Activated B cell treated with CpG ODN at 0.5 μM for 24 hours (primary cell): ENCODE data around the gene KRIT1. TPM values are rescaled to one million over a fixed set of nuclear protein-coding genes. Genes with fewer than 3 reads are reported as not detected.

Experiments used
- ATAC-seq: fragments of 200-7000 bp; cut with Tn5 transposase; one replicate; pipeline ENCODE4 v1.10.0; 2021; ENCODE audit warnings: low read depth, mild to moderate bottlenecking, moderate library complexity
- CTCF ChIA-PET: fragments of 350-600 bp; sonication (Branson Sonifier 250); formaldehyde crosslinking; loops from one replicate; lab custom pipeline; 2021; ENCODE audit warnings: antibody characterized with exemption; lab: Charles Lee
- POLR2A ChIA-PET: fragments of 350-600 bp; sonication (Branson Sonifier 250); formaldehyde crosslinking; loops from one replicate; lab custom pipeline; 2021; ENCODE audit warnings: antibody characterized with exemption; lab: Charles Lee
- DNase-seq: peaks from one replicate; pipeline ENCODE4 v3.0.0; 2022
- H3K27ac Mint-ChIP-seq: one replicate; pipeline ENCODE4 v1.8.0; 2020; ENCODE audit warnings: mixed read lengths
- H3K27me3 Mint-ChIP-seq: one replicate; pipeline ENCODE4 v1.8.0; 2021; ENCODE audit warnings: mixed read lengths
- H3K36me3 Mint-ChIP-seq: one replicate; pipeline ENCODE4 v1.8.0; 2021; ENCODE audit warnings: low read depth, mixed read lengths
- H3K4me1 Mint-ChIP-seq: one replicate; pipeline ENCODE4 v1.8.0; 2021; ENCODE audit warnings: mixed read lengths
- H3K4me3 Mint-ChIP-seq: one replicate; pipeline ENCODE4 v1.8.0; 2020; ENCODE audit warnings: mild to moderate bottlenecking, mixed read lengths
- H3K9me3 Mint-ChIP-seq: one replicate; pipeline ENCODE4 v1.8.0; 2020; ENCODE audit warnings: mixed read lengths
- intact Hi-C: fragments of 100-400 bp; cut with micrococcal nuclease; formaldehyde crosslinking; loops from one replicate; pipeline ENCODE4 v1.15.1; 2024
- total RNA-seq: library from RNA; stranded (reverse); gene quantifications from 2 replicates; pipeline ENCODE4 v1.2.3, GENCODE V29; 2022
- TF ChIP-seq, protein P1 (sequence below): fragments of 200-600 bp; IDR thresholded peaks from one replicate; pipeline ENCODE4 v1.8.0; 2022; ENCODE audit warnings: antibody characterized with exemption, mild to moderate bottlenecking

KRIT1 gene
- total RNA-seq, 1 donor from 2014 or later: 61.1 TPM

DNA sequence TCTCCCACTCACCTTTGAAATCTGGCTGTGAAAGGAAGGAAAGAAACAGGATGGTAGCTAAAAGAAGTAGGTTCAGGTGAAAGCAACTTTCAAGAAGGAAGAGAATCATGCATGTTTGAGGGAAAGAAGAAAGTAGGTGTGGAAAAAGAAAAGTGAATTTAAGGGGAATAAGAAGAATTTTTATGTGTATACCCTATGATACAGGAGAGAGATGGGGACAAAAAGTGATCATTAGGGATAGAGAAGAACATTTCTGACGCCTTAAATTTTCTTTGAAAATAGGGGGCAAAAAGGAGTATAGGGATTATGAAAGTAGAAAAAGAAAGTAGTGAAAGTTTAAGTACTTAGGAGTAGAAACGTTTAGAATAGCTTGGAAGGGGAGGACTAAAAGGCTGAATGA, 15.2 kb downstream of the KRIT1 start:
- no peaks in the 10 kb centered on the region for H3K4me1 Mint-ChIP-seq
- no peak overlapping the region for H3K4me3 Mint-ChIP-seq
- H3K27me3 Mint-ChIP-seq: no peaks in the 10 kb centered on the region
- H3K9me3 Mint-ChIP-seq: peaks cover 5% of the 10 kb centered on the region
- DNase-seq (no peak), ATAC-seq (no peak)
- intact Hi-C loops: no loop called here
- TF ChIP-seq, protein P1, sequence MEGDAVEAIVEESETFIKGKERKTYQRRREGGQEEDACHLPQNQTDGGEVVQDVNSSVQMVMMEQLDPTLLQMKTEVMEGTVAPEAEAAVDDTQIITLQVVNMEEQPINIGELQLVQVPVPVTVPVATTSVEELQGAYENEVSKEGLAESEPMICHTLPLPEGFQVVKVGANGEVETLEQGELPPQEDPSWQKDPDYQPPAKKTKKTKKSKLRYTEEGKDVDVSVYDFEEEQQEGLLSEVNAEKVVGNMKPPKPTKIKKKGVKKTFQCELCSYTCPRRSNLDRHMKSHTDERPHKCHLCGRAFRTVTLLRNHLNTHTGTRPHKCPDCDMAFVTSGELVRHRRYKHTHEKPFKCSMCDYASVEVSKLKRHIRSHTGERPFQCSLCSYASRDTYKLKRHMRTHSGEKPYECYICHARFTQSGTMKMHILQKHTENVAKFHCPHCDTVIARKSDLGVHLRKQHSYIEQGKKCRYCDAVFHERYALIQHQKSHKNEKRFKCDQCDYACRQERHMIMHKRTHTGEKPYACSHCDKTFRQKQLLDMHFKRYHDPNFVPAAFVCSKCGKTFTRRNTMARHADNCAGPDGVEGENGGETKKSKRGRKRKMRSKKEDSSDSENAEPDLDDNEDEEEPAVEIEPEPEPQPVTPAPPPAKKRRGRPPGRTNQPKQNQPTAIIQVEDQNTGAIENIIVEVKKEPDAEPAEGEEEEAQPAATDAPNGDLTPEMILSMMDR: no peak
- peaks cover 74% of the 10 kb centered on the region for H3K36me3 Mint-ChIP-seq
- POLR2A ChIA-PET: no interaction called here
- CTCF ChIA-PET: no interaction called here
- no peak overlapping the region for H3K27ac Mint-ChIP-seq

DNA sequence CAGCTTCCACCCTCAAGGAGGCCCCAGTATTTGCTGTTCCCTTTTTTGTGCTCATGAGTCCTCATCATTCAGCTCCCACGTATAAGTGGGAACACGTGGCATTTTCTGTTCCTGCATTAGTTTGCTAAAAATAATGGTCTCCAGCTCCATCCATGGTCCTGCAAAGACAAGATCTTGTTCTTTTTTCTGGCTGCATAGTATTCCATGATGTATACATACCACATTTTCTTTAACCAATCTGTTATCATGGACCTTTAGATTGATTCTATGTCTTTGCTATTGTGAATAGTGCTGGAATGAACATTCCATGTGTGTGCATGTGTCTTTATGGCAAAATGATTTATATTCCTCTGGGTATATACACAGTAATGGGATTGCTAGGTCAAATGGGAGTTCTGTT, 17.0 kb downstream of the KRIT1 start:
- CTCF ChIA-PET: no interaction called here
- Mint-ChIP-seq H3K27ac (no peak overlapping the region), H3K9me3 (peaks cover 5% of the 10 kb centered on the region), H3K4me1 (no peaks in the 10 kb centered on the region), H3K36me3 (peaks cover 73% of the 10 kb centered on the region), H3K4me3 (no peak overlapping the region), H3K27me3 (no peaks in the 10 kb centered on the region)
- POLR2A ChIA-PET: no interaction called here
- DNase-seq (no peak), ATAC-seq (no peak)
- TF ChIP-seq, protein P1: no peak
- intact Hi-C loops: no loop called here

DNA sequence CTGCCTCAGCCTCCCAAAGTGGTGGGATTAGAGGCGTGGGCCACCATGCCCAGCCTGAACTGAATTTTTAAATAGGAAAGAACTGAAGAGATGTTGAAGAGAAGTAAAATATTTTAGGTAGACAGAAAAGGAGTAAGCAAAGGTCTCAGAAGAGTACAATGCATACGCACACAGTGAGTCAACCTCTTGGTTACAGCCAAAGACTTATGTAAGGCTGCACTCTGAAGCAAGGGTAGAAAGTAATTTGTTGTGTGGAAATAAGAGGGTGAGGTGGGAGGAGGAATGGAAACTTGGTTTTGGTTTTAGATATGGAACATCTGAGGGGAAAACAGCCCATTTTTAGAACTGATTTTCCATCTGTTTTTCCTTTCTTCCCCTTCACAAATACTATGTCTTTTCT, 17.6 kb downstream of the KRIT1 start:
- no peaks in the 10 kb centered on the region for H3K4me1 Mint-ChIP-seq
- TF ChIP-seq, protein P1: no peak
- H3K36me3 Mint-ChIP-seq: peaks cover 71% of the 10 kb centered on the region
- ATAC-seq: no peak
- no peaks in the 10 kb centered on the region for H3K27me3 Mint-ChIP-seq
- POLR2A ChIA-PET: no interaction called here
- no peak overlapping the region for H3K27ac Mint-ChIP-seq
- intact Hi-C loops: no loop called here
- H3K9me3 Mint-ChIP-seq: peaks cover 5% of the 10 kb centered on the region
- CTCF ChIA-PET: no interaction called here
- DNase-seq: no peak
- H3K4me3 Mint-ChIP-seq: no peak overlapping the region

DNA sequence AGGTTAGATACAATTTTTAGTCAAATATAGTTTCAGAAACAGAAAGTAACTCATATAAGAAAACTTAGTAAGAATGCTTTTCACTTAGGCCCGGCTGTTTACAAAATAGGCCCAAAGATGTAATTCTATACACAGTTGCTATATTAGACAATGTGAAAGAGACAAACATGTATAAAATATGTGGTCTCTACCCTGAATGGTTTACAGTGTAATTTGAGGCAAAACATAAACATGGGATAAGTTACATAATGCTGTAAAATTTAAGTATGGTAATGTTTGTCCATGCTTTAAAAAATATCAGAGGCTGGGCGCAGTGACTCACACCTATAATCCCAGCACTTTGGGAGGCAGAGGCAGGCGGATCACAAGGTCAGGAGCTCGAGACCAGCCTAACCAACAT, 18.7 kb downstream of the KRIT1 start:
- ChIA-PET CTCF (no interaction called here), POLR2A (no interaction called here)
- Mint-ChIP-seq H3K4me1 (no peaks in the 10 kb centered on the region), H3K4me3 (no peak overlapping the region), H3K9me3 (peaks cover 5% of the 10 kb centered on the region), H3K36me3 (peaks cover 68% of the 10 kb centered on the region), H3K27me3 (no peaks in the 10 kb centered on the region), H3K27ac (no peak overlapping the region)
- DNase-seq (no peak), ATAC-seq (no peak)
- TF ChIP-seq, protein P1: no peak
- intact Hi-C loops: no loop called here

DNA sequence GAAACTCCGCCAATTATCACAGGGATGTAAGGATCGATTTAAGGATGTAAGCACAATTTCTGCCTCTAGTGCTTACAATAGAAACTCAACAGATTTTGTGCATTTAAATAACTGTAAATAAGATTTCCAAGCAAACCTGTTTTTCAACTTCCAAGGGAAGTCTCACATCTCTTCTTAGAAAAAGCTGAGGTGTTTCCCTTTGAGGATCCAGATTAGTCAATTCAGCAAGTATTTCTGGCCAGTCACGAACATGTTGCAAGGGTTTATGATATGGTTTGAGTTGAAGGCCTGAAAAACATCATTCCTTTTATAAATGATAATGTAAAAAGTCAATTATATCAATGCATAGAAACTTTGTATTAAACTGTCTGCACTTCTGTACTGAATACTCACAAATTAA, 23.9 kb downstream of the KRIT1 start:
- Mint-ChIP-seq H3K27ac (no peak overlapping the region), H3K4me3 (no peak overlapping the region), H3K27me3 (no peaks in the 10 kb centered on the region), H3K9me3 (no peaks in the 10 kb centered on the region), H3K4me1 (peaks cover 3% of the 10 kb centered on the region), H3K36me3 (peaks cover 73% of the 10 kb centered on the region)
- DNase-seq: no peak
- POLR2A ChIA-PET: no interaction called here
- CTCF ChIA-PET: no interaction called here
- intact Hi-C loops: no loop called here
- ATAC-seq: no peak
- TF ChIP-seq, protein P1: no peak
